Epithelial cell of esophagus (primary cell): ENCODE data around the gene OSBPL5.

Experiments used
- DNase-seq: peaks from one replicate; pipeline ENCODE4 v3.0.0; 2010; ENCODE audit warnings: low read depth
- H3K4me3 ChIP-seq: 2 replicates; pipeline ENCODE4 v1.5.1; 2011; ENCODE audit warnings: mild to moderate bottlenecking, low read length, control low read depth
- CTCF ChIP-seq: IDR thresholded peaks from 2 replicates; pipeline ENCODE4 v1.5.1; 2011; ENCODE audit warnings: low read depth, mild to moderate bottlenecking, low read length, control low read depth, inconsistent platforms; ENCODE audit not compliant: insufficient read depth; ENCODE audit errors: missing control alignments

OSBPL5 gene

DNA sequence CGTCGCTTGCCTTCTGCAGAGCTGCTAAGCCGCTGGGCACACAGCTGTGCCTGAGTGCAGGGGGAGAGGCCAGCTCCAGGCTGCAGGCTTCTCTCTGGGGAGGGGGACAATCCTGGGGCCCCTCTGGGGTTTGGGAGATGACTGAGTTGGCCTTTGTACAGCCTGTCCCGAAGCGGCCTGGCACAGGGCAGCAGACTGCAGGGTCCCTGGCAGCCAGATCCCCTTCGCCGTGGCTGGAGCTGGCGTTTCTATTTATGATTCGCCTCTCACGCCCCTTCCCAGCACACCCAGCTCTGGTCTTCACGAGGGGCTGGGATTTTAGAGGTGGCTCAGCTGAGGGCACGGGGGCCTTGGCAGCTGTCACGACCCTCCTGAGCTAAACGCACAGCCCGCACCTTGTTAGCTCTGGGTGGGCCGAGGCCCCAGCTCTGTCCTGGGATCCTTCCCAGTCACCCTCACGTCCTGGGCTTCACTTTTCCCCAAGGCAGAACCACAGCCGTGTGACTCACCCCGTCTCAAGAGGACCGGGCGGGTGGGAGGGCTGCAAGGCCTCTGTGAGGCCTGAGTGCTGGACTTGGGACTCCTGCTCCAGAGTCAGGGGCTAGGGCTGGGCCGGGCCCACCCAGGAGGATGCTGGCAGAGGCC lies 18.4 kb downstream of the OSBPL5 start:
- TF ChIP-seq CTCF, result no peak
- DNase-seq, result peak; percentile 24
- no peak overlapping the region for H3K4me3 ChIP-seq

DNA sequence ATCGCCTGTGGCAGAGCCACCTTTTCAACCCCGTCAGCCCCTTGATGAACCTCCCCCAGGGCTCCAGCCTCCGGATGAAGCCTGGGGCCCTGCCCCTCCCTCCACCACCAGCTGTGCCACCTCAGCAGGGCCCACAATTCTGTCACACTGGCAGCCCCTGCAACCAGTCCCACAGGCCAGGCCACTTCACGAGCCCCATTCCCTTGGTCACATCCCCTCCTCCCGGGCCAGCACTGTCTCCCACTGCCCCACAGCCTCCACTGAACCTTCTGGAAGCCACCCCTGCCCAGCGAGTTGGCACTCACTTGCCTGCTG lies 19.9 kb downstream of the OSBPL5 start:
- no peak for DNase-seq
- no peak overlapping the region for H3K4me3 ChIP-seq
- TF ChIP-seq CTCF, result no peak

- no peak for DNase-seq
- H3K4me3 ChIP-seq, result no peak overlapping the region
- no peak for TF ChIP-seq CTCF
Measured at GRCh38 chr11:3144296-3145205, 20.6 kb downstream of the OSBPL5 start.

DNA sequence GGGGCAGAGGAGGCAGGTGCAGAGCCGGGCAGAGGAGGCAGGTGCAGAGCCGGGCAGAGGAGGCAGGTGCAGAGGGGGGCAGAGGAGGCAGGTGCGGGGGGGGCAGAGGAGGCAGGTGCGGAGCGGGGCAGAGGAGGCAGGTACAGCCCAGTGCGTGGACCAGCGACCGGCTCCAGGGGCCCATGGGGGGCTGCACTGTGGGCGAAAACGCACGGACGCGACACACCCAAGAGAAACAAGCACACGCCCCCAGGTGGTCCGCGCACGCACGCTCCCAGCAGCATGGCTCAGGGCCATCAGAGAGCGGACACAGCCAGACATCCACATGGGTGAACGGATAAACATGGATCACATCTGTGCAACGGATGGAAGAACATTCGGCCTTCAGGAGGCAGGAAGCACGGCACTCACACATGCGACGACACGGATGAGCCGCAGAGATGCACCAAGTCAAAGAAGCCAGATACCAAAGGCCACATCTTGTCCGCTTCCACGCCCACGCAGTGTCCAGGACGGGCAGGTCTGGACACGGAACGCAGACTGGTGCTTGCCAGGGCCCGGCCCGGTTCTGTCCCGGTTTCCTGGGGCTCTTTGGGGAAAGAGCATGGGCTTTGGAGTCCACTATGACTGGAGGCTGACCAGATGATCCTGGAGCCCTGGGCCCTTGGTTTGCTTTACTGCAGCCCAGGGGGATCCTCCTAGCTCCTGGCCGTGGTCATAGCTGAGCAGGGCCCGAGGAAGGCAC lies 21.8 kb downstream of the OSBPL5 start:
- DNase-seq, result no peak
- no peak overlapping the region for H3K4me3 ChIP-seq
- TF ChIP-seq CTCF, result no peak

- no peak for TF ChIP-seq CTCF
- DNase-seq, result no peak
- H3K4me3 ChIP-seq, result no peak overlapping the region
Measured at GRCh38 chr11:3140291-3140603, 24.9 kb downstream of the OSBPL5 start.

GRCh38 chr11:3139481-3140290 lies 25.4 kb downstream of the OSBPL5 start:
- no peak overlapping the region for H3K4me3 ChIP-seq
- no peak for TF ChIP-seq CTCF
- no peak for DNase-seq
